Mucosa of stomach (tissue), 1 donor: Measurements from ENCODE around the gene ARCN1.
"Not testable (repeated sequence)": the region's sequence is repeated elsewhere in the genome, so short reads cannot be mapped to it uniquely, and the experiment has no call there.

Experiments used
- H3K27me3 ChIP-seq: one replicate; pipeline ENCODE4 v1.7.0; 2013; ENCODE audit warnings: mild to moderate bottlenecking, low read length; ENCODE audit not compliant: control insufficient read depth, insufficient read depth
- H3K36me3 ChIP-seq: one replicate; pipeline ENCODE4 v1.7.0; 2013; ENCODE audit warnings: low read length; ENCODE audit not compliant: control insufficient read depth, insufficient read depth
- H3K4me1 ChIP-seq: one replicate; pipeline ENCODE4 v1.7.0; 2013; ENCODE audit warnings: mild to moderate bottlenecking, low read length; ENCODE audit not compliant: control insufficient read depth, insufficient read depth
- H3K4me3 ChIP-seq: one replicate; pipeline ENCODE4 v1.7.0; 2013; ENCODE audit warnings: low read length
- H3K9ac ChIP-seq: one replicate; pipeline ENCODE4 v1.7.0; 2013; ENCODE audit warnings: mild to moderate bottlenecking, low read length, moderate library complexity
- H3K9me3 ChIP-seq: one replicate; pipeline ENCODE4 v1.7.0; 2013; ENCODE audit warnings: mild to moderate bottlenecking, low read length, moderate library complexity; ENCODE audit not compliant: control insufficient read depth
- donor health status: Pancreatic carcinoma.

Gene ARCN1

GRCh38 chr11:118609380-118610224, 37.4 kb downstream of the ARCN1 start:
- Histone ChIP-seq H3K27me3 (peaks cover 51% of the 10 kb centered on the region), H3K9me3 (no peaks in the 10 kb centered on the region), H3K4me1 (peaks cover 36% of the 10 kb centered on the region), H3K36me3 (no peaks in the 10 kb centered on the region), H3K9ac (peak overlapping the region; percentile 47), H3K4me3 (no peak overlapping the region)

GRCh38 chr11:118610225-118610772, 38.1 kb downstream of the ARCN1 start:
- H3K9ac ChIP-seq = peak overlapping the region; percentile 57
- H3K36me3 ChIP-seq = no peaks in the 10 kb centered on the region
- no peaks in the 10 kb centered on the region for H3K9me3 ChIP-seq
- no peak overlapping the region for H3K4me3 ChIP-seq
- peaks cover 51% of the 10 kb centered on the region for H3K27me3 ChIP-seq
- peaks cover 36% of the 10 kb centered on the region for H3K4me1 ChIP-seq

- peaks cover 51% of the 10 kb centered on the region for H3K27me3 ChIP-seq
Observed at GRCh38 chr11:118610773-118611432, 38.7 kb downstream of the ARCN1 start.

GRCh38 chr11:118611433-118611795, 39.2 kb downstream of the ARCN1 start:
- H3K9ac ChIP-seq, H3K36me3 ChIP-seq, H3K4me3 ChIP-seq, H3K9me3 ChIP-seq: not testable (repeated sequence)
- peaks cover 36% of the 10 kb centered on the region for H3K4me1 ChIP-seq
- peaks cover 50% of the 10 kb centered on the region for H3K27me3 ChIP-seq

More at GRCh38 chr11:118610773-118611432, 38.7 kb downstream of the ARCN1 start:
- Histone ChIP-seq H3K4me3 (no peak overlapping the region), H3K36me3 (no peaks in the 10 kb centered on the region), H3K4me1 (peaks cover 36% of the 10 kb centered on the region), H3K9me3 (no peaks in the 10 kb centered on the region), H3K9ac (peak overlapping the region; percentile 57)

- H3K4me3 ChIP-seq = no peak overlapping the region
- no peak overlapping the region for H3K9ac ChIP-seq
- no peaks in the 10 kb centered on the region for H3K36me3 ChIP-seq
- peaks cover 43% of the 10 kb centered on the region for H3K27me3 ChIP-seq
- H3K9me3 ChIP-seq = no peaks in the 10 kb centered on the region
- peaks cover 36% of the 10 kb centered on the region for H3K4me1 ChIP-seq
Observed at GRCh38 chr11:118612378-118612777, 40.2 kb downstream of the ARCN1 start.

GRCh38 chr11:118614511-118614910, 42.3 kb downstream of the ARCN1 start:
- peaks cover 25% of the 10 kb centered on the region for H3K4me1 ChIP-seq
- peaks cover 22% of the 10 kb centered on the region for H3K27me3 ChIP-seq
- H3K9me3 ChIP-seq = no peaks in the 10 kb centered on the region

GRCh38 chr11:118615282-118615975, 43.2 kb downstream of the ARCN1 start:
- H3K4me1 ChIP-seq = peaks cover 25% of the 10 kb centered on the region
- H3K27me3 ChIP-seq = peaks cover 13% of the 10 kb centered on the region
- no peak overlapping the region for H3K4me3 ChIP-seq
- H3K9ac ChIP-seq = no peak overlapping the region
- H3K36me3 ChIP-seq = no peaks in the 10 kb centered on the region
- no peaks in the 10 kb centered on the region for H3K9me3 ChIP-seq

More at GRCh38 chr11:118614511-118614910, 42.3 kb downstream of the ARCN1 start:
- Histone ChIP-seq H3K4me3 (no peak overlapping the region), H3K9ac (no peak overlapping the region), H3K36me3 (no peaks in the 10 kb centered on the region)

GRCh38 chr11:118615976-118616371, 43.8 kb downstream of the ARCN1 start:
- Histone ChIP-seq H3K36me3 (no peaks in the 10 kb centered on the region), H3K9ac (no peak overlapping the region), H3K4me1 (peaks cover 27% of the 10 kb centered on the region), H3K9me3 (no peaks in the 10 kb centered on the region), H3K4me3 (no peak overlapping the region), H3K27me3 (peaks cover 10% of the 10 kb centered on the region)

- H3K36me3 ChIP-seq = no peaks in the 10 kb centered on the region
- no peak overlapping the region for H3K9ac ChIP-seq
- peaks cover 6% of the 10 kb centered on the region for H3K27me3 ChIP-seq
- H3K4me1 ChIP-seq = peaks cover 45% of the 10 kb centered on the region
- H3K9me3 ChIP-seq = no peaks in the 10 kb centered on the region
- no peak overlapping the region for H3K4me3 ChIP-seq
Observed at GRCh38 chr11:118618115-118618990, 46.1 kb downstream of the ARCN1 start.

- H3K9ac ChIP-seq = no peak overlapping the region
- H3K4me3 ChIP-seq = no peak overlapping the region
- H3K36me3 ChIP-seq = no peaks in the 10 kb centered on the region
- no peaks in the 10 kb centered on the region for H3K9me3 ChIP-seq
- peaks cover 5% of the 10 kb centered on the region for H3K27me3 ChIP-seq
- peaks cover 46% of the 10 kb centered on the region for H3K4me1 ChIP-seq
Observed at GRCh38 chr11:118618991-118619375, 46.8 kb downstream of the ARCN1 start.

- Histone ChIP-seq H3K9me3 (no peaks in the 10 kb centered on the region), H3K4me1 (peaks cover 46% of the 10 kb centered on the region), H3K9ac (no peak overlapping the region), H3K27me3 (no peaks in the 10 kb centered on the region), H3K36me3 (no peaks in the 10 kb centered on the region), H3K4me3 (no peak overlapping the region)
Observed at GRCh38 chr11:118619444-118620197, 47.4 kb downstream of the ARCN1 start.
